Measurements from ENCODE around the gene PRMT6.
A peak's percentile ranks its signal among the peaks of the same experiment; 100 is the strongest.
"Not testable (repeated sequence)": the region's sequence is repeated elsewhere in the genome, so short reads cannot be mapped to it uniquely, and the experiment has no call there.

Gene PRMT6

DNA sequence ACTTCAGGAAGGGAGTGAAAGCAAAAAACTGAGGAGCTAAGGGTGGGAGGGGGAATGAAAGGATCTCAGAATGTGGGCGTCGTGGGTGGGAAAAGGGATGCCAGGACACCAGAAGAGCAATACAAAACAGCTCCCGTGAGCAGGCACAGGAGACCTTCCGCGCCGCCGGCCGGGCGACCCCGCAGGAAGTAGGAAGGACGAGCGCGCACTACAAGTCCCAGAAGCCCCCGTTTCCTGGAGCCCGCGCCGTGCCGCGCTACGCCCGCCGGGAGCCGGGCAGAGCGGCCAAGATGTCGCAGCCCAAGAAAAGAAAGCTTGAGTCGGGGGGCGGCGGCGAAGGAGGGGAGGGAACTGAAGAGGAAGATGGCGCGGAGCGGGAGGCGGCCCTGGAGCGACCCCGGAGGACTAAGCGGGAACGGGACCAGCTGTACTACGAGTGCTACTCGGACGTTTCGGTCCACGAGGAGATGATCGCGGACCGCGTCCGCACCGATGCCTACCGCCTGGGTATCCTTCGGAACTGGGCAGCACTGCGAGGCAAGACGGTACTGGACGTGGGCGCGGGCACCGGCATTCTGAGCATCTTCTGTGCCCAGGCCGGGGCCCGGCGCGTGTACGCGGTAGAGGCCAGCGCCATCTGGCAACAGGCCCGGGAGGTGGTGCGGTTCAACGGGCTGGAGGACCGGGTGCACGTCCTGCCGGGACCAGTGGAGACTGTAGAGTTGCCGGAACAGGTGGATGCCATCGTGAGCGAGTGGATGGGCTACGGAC lies at the start of gene PRMT6:
Gene PRMT6 (plus strand): TSS at position 249 of the 771 bp plus-strand sequence. CDS start 42 bp downstream, at position 291.
- peak; percentile 69 for DNase-seq (ENCODE audit: low spot score)

DNA sequence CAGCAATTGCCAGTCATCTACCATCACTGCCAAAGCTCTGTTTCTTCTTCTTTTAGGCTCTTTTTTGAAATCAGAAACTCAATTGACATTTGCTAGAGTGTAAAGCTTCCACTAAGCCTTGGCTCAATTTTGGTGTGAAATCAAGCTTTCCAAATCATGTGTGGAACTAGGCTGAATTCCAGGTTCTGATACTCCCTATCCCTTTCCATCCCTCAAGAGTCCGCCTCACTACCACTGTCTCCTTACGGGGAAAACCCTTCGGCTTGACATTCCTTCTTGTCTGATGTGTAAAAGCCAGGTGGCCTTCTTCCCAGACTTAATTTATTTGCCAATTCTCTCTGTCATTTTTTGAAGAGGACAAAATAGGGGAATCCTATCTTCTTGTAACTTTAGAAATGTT lies 47.2 kb upstream of the PRMT6 start:
- DNase-seq (ENCODE audit: low spot score) = no peak

DNA sequence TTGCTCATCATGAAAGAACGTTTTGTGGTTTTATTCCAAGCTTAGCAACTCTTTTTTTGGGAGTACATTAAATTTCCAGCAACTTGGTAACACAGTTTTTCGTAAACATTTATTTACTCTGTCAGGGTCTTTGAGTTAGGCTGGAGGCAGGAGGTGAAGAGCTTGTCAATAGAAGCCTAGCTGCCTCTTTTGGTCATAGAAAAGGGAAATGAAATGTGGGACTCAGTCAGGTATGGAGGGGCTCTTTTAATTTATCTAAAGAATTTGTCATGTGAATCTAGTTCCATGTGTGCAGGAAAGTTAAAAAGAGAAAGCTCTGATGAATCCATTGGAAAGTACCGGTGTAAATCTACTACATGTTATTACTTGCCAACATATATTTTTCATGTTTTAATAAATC lies 45.9 kb upstream of the PRMT6 start:
- no peak for DNase-seq (ENCODE audit: low spot score)

DNA sequence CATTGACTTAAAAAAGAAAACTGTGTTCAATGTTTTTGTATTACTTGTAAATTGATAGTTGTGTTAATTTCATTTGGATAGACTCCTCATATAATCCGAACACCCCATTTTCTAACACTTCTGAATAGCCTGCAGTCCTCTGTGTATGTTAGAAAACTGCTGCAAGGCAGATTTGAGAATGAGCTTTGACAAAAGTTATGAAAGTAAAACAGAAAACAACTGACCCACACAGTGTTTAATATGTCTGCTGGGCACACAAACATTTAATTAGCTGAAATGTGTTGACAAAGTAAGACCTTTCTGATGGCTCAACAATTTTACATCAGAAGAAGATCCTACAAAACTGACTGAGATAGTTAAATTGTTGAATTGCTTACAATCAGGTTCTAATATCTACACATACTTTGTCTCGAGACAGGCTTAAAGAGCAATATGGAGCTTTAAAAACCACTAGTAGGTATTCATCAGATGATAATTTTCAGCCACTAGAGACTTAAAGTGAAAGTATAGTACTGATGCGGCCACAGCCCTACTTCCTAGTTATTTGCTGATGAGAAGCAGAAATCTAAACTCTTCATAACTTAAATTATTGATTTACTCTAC lies 40.0 kb upstream of the PRMT6 start:
- no peak for DNase-seq (ENCODE audit: low spot score)

DNA sequence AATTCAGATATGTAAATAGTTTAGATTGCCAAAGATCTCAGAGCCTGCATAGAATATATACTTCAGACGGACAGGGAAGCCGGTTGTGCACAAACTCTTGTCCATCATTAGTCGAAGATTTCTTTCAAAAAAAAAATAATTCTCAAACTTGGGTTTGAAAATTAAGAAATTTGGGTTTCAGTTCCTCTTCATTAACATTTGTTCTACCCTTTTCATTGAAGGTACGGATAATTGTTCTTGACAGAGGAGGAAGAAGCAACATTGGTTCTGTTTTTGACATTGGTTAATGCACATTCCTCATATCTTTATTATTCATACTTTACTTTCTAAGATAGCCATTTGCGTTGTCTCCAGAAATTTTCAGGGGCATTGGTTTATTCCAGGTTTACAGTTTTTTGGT lies 38.0 kb upstream of the PRMT6 start:
- no peak for DNase-seq (ENCODE audit: low spot score)

DNA sequence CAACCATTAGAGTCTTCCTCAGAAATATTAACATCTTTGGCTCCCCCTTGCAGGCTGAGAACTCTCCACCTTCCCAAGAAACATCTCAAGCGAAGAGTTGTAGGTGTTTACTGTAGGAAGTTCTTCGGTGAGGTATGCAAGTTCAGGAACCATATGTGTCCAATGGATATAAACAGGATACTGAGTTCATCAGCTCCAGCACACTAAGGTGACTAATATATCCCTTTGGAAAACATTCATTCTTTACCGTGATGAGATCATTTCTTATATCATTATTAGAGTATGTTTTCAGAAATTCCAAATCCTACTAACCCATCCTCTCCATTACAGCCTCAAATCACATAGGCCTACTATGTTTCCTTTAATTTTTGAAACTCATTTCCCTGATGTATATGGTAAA lies 37.3 kb upstream of the PRMT6 start:
- no peak for DNase-seq (ENCODE audit: low spot score)

DNA sequence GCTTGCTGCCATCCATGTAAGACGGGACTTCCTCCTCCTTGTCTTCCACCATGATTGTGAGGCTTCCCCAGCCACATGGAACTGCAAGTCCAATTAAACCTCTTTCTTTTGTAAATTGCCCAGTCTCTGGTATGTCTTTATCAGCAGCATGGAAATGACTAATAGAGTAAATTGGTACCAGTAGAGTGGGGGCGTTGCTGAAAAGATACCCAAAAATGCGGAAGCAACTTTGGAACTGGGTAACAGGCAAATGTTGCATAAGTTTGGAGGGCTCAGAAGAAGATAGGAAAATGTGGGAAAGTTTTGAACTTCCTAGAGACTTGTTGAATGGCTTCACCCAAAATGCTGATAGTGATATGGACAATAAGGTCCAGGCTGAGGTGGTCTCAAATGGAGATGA lies 17.6 kb upstream of the PRMT6 start:
- not testable (repeated sequence) for DNase-seq (ENCODE audit: low spot score)

DNA sequence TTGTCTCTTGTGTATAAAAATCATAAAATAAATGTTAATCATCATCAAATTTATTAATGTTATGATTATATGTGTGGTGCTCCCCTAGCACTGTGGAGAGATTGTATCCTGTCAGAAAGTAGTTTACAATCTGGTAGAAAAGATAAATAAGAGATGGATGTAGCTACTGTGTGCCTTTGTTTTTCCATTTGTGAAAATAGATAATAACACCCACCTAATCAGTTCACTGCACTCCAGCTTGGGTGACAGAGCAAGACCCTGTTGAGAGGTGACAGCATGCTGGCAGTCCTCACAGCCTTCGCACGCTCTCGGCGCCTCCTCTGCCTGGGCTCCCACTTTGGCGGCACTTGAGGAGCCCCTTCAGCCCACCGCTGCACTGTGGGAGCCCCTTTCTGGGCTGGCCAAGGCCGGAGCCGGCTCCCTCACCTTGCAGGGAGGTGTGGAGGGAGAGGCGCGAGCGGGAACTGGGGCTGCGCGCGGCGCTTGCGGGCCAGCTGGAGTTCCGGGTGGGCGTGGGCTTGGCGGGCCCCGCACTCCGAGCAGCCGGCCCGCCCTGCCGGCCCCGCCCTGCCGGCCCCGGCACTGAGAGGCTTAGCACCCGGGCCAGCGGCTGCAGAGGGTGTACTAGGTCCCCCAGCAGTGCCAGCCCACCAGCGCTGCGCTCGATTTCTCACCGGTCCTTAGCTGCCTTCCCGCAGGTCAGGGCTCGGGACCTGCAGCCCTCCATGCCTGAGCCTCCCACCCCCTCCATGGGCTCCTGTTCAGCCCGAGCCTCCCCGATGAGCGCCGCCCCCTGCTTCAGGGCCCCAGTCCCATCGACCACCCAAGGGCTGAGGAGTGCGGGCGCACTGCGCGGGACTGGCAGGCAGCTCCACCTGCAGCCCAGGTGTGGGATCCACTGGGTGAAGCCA lies 11.9 kb upstream of the PRMT6 start:
- not testable (repeated sequence) for DNase-seq (ENCODE audit: low spot score)

DNA sequence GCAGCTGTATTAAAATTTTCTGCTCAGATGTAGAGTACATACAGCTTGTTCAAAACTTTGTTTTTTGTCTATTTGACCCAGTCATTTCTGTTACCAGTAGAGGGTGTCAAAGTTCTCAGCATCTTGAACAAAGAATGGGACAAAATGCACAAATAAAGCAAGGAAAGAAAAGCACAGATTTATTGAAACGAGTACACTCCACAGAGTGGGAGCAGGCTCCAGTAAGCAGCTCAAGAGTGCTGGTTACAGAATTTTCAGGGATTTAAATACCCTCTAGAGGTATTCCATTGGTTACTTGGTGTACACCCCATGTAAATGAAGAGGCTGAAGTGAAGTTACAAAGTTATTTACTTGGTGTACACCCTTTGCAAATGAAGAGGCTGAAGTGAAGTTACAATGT lies 8.9 kb upstream of the PRMT6 start:
- DNase-seq (ENCODE audit: low spot score) = no peak

DNA sequence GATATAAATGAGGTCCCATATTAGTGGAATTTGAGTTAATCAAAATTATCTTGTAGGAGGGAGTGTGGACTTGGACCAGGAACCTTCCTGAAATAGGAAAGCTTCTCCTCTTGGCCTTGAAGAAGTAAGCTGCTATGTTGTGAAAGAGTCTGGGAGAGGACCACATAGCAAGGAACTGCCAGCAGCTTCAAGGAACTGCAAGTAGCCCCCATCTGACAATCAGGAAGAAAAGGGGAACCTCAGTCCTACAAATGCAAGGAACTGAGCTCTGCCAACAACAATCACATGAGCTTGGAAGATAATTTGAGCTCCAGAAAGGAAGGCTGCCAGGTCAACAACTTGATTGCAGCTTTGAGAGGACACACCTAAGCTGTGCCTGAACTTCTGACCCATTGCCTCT lies 8.2 kb upstream of the PRMT6 start:
- no peak for DNase-seq (ENCODE audit: low spot score)

DNA sequence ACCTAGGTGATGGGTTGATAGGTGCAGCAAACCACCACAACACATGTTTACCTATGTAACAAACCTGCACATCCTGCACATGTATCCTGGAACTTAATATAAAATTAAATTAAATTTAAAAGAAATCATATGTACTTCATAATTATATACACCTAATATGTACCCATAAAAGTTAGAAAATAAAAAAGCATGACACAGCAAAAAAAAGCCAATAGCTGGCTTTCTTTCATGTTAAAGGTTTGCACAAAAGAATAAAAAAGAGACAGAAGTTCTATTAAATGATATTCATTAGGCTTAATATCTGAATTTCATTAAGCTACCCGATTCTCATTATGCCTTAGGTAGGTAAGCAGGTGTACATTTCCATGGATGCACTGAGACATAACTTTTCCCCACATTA lies 5.2 kb upstream of the PRMT6 start:
- DNase-seq (ENCODE audit: low spot score) = no peak

DNA sequence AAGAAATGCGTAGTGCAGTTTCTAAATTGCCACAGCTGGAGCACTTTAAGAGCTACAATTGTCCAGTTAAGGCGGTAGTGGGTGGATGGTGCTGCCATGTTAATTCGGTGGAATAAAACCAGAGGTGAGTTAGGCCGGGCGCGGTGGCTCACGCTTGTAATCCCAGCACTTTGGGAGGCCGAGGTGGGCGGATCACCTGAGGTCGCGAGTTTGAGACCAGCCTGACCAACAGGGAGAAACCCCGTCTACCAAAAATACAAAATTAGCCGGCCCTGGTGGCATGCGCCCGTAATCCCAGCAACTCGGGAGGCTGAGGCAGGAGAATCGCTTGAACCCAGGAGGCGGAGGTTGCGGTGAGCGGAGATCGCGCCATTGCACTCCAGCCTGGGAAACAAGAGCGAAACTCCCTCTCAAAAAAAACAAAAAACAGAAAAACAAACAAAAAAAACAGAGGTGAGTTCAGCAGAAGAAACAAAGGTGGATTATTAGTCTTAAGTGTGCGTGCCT lies 502 bp upstream of the PRMT6 start:
- not testable (repeated sequence) for DNase-seq (ENCODE audit: low spot score)

DNA sequence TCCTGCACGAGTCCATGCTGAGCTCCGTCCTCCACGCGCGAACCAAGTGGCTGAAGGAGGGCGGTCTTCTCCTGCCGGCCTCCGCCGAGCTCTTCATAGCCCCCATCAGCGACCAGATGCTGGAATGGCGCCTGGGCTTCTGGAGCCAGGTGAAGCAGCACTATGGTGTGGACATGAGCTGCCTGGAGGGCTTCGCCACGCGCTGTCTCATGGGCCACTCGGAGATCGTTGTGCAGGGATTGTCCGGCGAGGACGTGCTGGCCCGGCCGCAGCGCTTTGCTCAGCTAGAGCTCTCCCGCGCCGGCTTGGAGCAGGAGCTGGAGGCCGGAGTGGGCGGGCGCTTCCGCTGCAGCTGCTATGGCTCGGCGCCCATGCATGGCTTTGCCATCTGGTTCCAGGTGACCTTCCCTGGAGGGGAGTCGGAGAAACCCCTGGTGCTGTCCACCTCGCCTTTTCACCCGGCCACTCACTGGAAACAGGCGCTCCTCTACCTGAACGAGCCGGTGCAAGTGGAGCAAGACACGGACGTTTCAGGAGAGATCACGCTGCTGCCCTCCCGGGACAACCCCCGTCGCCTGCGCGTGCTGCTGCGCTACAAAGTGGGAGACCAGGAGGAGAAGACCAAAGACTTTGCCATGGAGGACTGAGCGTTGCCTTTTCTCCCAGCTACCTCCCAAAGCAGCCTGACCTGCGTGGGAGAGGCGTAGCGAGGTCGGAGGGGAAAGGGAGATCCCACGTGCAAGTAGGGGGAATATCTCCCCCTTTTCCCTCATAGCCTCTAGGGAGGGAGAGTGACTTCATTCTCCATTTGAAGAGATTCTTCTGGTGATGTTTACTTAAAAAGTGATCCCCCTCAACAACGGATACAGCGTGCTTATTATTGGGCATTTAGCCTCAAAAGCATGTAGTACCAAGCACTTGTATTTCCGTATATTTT lies 991 bp downstream of the PRMT6 start:
- peak; percentile 12 for DNase-seq (ENCODE audit: low spot score)

DNA sequence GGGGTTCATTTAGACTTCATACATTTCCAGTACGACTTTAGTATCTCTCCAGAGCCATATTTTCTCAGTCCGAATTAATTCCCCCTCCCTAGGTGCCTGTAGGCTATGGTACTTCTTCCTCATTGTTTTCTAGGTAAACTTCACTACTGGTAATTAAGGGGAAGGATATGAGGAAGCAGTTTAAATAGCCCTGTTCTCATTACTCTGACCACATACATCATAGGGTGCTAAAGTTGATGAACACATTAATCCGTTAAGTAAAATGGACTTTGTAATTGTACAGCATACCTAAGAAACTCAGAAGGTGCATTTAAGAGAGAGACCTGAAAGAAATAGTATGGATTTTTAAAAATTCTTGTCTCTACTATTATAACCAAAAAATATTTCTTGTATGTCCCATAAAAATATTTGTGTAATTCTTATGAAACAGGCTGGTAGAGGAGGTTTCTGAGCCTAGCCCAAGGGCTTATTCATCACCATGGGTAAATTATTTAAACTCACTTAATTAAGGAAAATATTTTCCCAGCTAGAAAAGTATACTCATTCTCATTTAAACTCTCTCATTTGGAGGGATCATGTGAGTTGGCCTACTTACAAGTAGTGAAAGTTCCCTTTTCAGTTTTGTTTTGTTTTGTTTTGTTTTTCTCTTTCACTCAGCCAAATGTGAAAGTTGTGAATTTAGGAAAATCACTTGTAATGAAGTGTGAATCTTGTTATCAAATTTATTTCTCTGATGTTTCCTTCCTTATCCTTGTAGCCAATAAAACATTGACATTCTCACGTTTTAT lies 2.0 kb downstream of the PRMT6 start:
- DNase-seq (ENCODE audit: low spot score) = no peak

DNA sequence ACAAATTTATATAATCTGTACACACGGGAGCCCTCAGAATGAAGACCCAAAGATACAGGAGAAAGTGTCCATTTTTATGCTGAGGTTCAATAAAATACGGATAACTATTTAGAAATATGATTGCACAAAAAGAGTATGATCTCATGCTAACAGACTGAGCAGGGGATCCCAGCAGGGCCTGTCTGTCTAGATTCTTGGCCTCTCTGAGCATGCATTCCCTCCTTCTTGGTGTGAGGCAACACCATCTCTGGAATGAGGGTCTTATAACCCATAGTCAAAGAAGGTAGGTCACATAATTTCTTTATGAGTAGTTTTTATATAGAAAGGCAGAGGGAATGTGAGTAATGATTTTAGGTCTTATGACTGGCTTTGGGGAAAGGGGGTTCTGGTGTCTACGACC lies 5.4 kb downstream of the PRMT6 start:
- no peak for DNase-seq (ENCODE audit: low spot score)

DNA sequence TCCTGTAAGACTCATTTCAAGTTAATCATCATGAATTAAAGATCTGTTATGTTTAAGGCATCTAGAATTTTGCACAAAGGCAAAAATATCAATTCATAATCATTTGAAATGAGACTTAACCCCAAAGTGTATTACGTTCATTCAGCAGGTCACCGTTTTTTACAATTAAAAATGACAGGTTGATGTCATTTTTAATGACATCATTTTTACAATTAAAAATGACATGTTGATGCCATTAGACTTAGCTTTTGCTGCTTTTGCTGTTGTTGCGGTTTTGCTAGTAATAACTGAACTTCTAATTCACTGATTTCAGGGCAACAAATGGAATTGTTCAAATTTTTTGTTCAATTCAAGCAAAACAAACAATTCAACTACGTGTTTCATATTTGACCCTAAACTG lies 17.0 kb downstream of the PRMT6 start:
- DNase-seq (ENCODE audit: low spot score) = no peak

DNA sequence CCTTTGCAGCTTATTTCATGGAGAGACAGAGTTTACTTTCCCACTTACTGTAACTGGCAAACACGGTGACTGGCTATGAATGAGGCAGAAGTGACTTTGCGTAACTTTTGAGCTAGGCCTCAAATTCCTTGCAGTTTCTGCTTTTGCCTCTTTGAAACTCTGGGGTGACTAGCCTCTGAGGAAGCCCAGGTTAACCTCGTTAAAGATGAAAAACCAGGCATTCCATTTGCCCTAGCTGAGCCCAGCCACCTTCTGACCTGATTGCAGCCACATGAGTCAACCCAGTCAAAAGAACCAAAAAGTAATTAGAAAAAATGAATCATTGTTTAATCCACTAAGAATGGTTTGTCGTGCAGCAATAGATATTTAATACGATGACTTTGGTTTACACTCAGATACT lies 20.4 kb downstream of the PRMT6 start:
- DNase-seq (ENCODE audit: low spot score) = no peak

DNA sequence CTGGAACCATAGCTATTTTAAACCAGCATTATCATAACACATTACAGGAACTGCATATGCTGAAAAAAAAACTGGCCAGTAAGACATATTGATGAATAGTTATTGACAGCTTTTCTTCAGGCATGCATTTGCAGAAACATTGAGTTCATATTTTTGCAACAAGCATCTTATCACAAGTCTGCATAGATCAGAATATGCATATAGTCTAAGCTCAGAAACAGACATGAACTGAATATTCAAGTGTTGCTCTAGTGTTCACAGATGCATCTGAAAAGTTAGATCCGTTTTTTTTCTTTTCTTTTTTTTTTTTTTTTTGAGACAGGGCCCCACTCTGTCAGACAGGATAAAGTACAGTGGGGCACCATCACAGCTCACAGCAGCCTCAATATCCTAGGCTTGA lies 22.8 kb downstream of the PRMT6 start:
- no peak for DNase-seq (ENCODE audit: low spot score)

DNA sequence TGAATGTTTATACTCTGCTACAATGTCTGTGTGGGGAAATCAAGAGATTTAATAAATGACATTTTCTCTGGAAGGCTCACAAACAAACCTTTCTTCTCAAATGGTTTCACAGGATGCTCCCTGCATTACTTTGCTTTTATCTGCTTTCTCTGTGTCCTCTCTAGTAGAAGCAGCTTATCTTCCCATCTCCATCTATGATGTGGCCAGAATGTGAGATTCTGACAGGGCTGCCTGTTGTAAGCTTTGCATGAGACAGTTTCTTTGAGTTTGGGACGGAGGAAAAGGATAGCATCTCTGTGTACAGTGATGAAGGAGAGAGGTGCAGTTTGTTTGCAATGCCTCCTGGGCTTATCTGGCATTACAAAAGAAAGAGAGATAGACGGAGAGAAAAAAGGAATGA lies 24.6 kb downstream of the PRMT6 start:
- DNase-seq (ENCODE audit: low spot score) = no peak

DNA sequence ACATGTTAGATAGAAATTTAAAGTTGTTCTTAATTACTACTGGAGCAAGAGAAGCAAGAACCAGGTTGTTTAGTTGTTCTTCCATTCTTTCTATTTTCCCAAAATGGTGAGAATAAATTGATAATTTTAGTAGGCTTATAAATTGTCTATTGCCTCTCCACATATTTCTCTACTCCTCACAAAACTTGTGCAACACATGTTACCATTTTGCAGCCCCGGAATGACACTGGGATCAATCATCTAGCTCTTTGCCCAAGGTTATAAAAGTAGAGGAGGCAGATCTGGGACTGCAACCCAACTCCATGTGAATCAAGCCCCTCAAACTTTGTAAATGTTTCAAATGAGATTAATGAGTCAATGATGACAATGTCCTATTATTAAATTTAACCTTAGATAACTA lies 34.9 kb downstream of the PRMT6 start:
- no peak for DNase-seq (ENCODE audit: low spot score)

DNA sequence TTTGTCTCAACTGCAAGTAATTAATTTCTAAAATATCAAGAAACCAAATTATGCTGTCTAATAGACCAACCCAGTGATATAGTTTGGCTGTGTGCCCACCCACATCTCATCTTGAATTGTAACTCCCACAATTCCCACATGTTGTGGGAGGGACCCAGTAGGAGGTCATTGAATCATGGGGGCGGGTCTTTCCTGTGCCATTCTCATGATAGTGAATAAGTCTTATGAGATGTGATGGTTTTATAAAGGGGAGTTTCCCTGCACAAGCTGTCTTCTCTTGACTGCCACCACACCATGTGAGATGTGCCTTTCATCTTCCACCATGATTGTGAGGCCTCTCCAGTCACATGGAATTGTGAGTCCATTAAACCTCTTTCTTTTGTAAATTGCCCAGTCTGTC lies 36.9 kb downstream of the PRMT6 start:
- not testable (repeated sequence) for DNase-seq (ENCODE audit: low spot score)

All from CD4-positive, alpha-beta T cell treated with Interleukin-15 for 4 hours (primary cell).